Measurements from ENCODE around the gene CASP7.

CASP7 gene

GRCh38 chr10:113666682-113667252 lies 12.9 kb upstream of the CASP7 start:
- no peak for DNase-seq (ENCODE audit: low read depth)

GRCh38 chr10:113680190-113681111 lies 739 bp downstream of the CASP7 start:
- DNase-seq (ENCODE audit: low read depth), result peak; percentile 11

GRCh38 chr10:113681533-113682470 lies 2.1 kb downstream of the CASP7 start:
- peak; percentile 14 for DNase-seq (ENCODE audit: low read depth)

GRCh38 chr10:113683300-113683699 lies 3.6 kb downstream of the CASP7 start:
- DNase-seq (ENCODE audit: low read depth), result no peak

DNA sequence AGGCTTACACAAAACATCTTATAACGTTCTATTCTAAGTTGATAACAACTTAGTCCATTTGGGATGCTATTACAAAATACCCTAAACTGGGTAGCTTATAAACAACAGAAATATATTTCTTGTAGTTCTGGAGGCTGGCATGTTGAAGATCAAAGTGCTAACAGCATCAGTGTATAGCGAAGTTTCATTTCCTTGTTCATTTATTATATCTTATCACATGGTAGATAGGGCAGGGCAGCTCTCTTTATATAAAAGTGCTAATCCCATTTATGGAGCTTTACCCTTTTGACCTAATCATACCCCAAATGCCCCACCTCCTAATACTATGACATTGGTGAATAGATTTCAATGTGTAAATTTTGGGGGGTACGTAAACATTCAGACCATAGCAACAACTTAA lies 6.3 kb downstream of the CASP7 start:
- DNase-seq (ENCODE audit: low read depth), result no peak

- DNase-seq (ENCODE audit: low read depth), result no peak
Observed at GRCh38 chr10:113687037-113687436, 7.3 kb downstream of the CASP7 start.

- no peak for DNase-seq (ENCODE audit: low read depth)
Observed at GRCh38 chr10:113689057-113689456, 9.3 kb downstream of the CASP7 start.

- no peak for DNase-seq (ENCODE audit: low read depth)
Observed at GRCh38 chr10:113689574-113689973, 9.9 kb downstream of the CASP7 start.

- DNase-seq (ENCODE audit: low read depth), result no peak
Observed at GRCh38 chr10:113690749-113691148, 11.0 kb downstream of the CASP7 start.

GRCh38 chr10:113691381-113691780 lies 11.7 kb downstream of the CASP7 start:
- no peak for DNase-seq (ENCODE audit: low read depth)

DNA sequence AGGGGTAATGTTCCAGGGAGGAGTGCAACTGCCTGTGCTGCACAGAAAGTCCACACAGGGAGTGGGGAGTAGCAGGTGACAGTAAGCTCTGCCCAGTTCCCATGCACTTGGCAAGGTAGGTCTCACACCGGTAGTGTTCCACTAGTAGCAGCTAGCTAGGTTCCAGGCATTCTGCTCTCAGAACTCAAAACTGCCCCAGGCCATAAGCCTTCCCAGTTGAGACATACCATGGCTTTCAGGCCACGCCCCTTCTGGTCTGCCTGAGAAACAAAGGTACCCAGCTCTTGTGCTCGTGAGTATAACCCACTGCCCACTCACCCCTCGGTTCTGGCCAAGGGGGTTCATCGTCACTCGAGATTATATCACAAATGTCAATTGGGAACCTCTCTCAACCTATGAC lies 12.6 kb downstream of the CASP7 start:
- DNase-seq (ENCODE audit: low read depth), result no peak

- DNase-seq (ENCODE audit: low read depth), result no peak
Observed at GRCh38 chr10:113693348-113693747, 13.6 kb downstream of the CASP7 start.

- no peak for DNase-seq (ENCODE audit: low read depth)
Observed at GRCh38 chr10:113695691-113696090, 16.0 kb downstream of the CASP7 start.

DNA sequence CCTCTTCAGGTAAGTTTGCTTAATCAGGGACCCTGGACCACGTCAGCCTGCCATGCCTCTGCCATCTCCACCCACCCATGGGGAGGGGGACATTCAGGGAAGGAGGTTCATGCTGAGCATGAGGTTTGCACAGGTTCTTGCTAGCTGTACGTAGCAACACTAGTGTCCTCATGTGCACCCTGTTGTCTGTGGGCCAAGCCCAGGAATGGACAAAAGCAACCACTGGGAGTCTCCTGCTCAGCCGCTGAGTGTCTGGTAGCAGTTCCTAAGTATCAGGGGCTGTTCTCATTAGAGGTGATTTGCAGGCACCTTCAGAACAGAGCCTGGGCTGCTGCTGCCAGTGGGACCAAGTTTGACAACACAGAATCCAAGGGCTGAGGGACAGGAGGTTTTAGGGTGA lies 17.9 kb downstream of the CASP7 start:
- no peak for DNase-seq (ENCODE audit: low read depth)

DNA sequence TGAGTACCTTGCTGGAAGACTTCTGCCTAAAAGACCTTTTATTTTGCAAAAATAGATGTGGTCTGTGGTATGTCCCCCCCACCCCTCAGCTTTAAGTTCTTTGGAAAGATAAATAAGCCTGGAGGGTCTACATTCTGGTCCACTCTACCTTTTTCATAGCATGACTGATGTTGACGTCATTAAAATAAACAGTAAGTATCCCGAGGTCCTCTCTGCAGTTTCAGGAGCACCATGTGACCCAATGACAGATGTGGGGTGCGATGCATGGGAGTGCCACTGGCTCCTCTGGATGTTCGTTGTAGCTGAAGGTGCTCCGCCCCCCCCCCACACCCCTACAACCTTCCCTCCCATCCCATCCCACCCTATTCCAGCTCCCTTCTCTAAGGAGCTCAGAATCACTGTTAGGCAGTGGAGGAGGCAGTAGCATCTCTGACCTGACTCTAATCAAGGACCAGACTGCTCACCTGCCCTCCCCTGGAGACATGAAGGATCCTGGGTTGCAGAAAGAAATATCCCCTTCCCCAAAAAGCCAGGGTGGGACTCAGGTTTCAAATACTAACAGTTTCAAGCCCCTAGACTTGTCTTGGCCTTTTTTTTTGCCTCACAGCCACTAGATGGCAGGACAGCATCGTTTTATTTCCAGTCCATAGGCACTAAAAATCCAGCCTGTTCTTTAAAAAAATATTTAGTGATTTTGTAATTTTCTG lies 25.1 kb downstream of the CASP7 start:
- DNase-seq (ENCODE audit: low read depth), result no peak

- no peak for DNase-seq (ENCODE audit: low read depth)
Observed at GRCh38 chr10:113705344-113705652, 25.6 kb downstream of the CASP7 start.

DNA sequence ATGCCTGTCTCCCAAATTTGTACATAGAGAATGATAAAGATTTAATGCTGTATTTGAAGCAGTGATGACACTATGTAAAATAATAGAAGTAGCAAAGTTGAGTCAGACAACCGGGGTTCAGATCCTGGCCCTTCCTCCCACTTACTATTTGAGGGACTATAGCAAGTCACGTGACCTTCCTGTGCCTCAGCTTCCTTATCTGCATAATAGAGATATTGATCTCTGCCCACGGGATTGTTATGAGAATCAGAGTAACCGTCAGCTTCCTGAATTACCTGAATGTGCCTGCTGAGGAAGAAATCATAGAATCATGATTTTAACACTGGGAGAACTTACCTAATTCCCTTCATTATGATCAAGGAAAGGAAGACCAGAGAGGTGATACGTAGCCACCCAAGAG lies 26.9 kb downstream of the CASP7 start:
- no peak for DNase-seq (ENCODE audit: low read depth)

DNA sequence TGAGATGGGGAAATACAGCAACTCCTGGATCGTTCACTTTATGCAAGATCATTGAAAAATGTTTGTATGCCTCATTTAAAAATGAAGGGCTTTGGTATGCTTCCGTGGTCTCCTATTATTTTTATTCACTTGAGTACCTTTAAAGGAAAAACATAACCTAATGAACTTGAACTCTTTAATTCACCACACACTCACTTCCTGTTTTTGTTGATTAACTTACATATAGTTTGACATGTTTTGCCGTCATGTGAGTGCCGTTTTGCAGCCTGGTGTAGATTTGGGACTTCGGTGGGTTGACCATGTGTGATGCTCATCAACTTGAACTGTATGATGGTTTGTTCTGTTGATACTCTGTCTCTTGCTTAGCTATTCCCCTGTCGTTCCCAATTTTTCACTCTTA lies 28.9 kb downstream of the CASP7 start:
- DNase-seq (ENCODE audit: low read depth), result no peak

DNA sequence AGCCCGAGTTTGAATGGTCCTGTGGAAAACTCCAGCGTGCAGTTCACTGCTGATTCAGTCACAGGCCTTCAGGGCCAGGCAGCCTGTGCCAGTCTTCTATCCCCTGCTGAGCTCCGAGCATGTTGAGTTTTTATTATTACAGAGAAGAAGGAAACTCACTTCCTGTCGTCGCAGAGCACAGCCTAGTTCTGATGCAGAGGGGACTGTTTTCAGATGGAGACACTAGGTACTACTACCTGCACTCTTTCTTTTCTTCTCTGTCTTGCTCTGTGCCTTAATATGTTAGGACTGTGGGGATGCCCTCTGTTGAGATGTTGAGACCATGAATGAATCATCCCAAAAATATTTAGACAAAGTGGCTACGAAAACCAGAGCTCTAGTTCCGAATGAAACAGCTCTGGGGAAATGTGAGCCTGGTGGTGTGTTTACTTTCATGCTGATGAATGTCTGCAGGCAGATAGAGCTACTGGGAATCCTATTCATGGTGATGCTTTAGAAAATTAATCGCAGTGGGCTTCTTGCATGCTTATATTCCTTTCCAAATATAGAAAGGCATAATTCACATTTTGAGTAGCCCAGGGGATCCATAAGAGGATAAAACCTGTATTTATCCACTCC lies 29.6 kb downstream of the CASP7 start:
- DNase-seq (ENCODE audit: low read depth), result no peak

GRCh38 chr10:113711142-113711541 lies 31.4 kb downstream of the CASP7 start:
- DNase-seq (ENCODE audit: low read depth), result no peak

DNA sequence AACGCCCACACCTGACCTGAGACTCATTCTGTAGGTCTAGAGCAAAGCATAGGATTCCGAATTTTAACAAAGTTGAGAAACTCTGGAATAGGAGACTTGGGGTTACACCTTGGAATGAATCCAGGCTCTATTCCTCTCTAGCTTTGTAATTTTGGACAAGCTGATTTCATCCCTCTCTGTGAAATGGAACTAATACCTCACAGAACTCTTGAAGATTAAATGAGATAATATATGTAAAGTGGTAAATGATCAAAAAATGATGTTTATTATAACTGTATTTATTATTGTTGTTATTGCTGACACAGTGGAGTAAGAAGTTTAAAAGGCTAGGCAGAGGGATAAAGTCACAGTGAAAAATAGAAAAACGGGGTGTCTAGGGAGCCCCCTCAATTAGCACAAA lies 32.3 kb downstream of the CASP7 start:
- no peak for DNase-seq (ENCODE audit: low read depth)

Data from activated T-helper 9 cell treated with anti-CD3 and anti-CD28 coated beads, Interleukin-2, amount 50 U/mL, for 16 hours (primary cell).